HEK293T (cell line): Measurements from ENCODE around the gene ENDOD1.
A peak's percentile ranks its signal among the peaks of the same experiment; 100 is the strongest.

Experiments used
- CTCF ChIA-PET: fragments of 350-600 bp; formaldehyde crosslinking; extraction: SDS; loops from one replicate; lab custom pipeline; 2021; ENCODE audit warnings: antibody characterized with exemption, inconsistent platforms; lab: Yijun Ruan, JAX
- POLR2A ChIA-PET: fragments of 350-600 bp; formaldehyde crosslinking; extraction: SDS; loops from one replicate; lab custom pipeline; 2020; ENCODE audit warnings: antibody characterized with exemption, inconsistent platforms; lab: Yijun Ruan, JAX
- DNase-seq: peaks from one replicate; pipeline ENCODE4 v3.0.0; 2012; ENCODE audit warnings: mixed read lengths; ENCODE audit errors: extremely low spot score
- ARNT ChIP-seq: fragments of 450-650 bp; IDR thresholded peaks from 2 replicates; pipeline ENCODE4 v1.6.1; 2017; ENCODE audit warnings: mild to moderate bottlenecking
- BHLHE40 ChIP-seq: fragments of 450-650 bp; IDR thresholded peaks from 2 replicates; pipeline ENCODE4 v1.6.1; 2016; ENCODE audit warnings: mild to moderate bottlenecking, moderate library complexity, borderline replicate concordance
- CTBP1 ChIP-seq: fragments of 450-650 bp; IDR thresholded peaks from 2 replicates; pipeline ENCODE4 v1.6.1; 2016; ENCODE audit warnings: borderline replicate concordance
- ELF4 ChIP-seq: fragments of 450-650 bp; IDR thresholded peaks from 2 replicates; pipeline ENCODE4 v1.6.1; 2017; ENCODE audit warnings: antibody characterized with exemption
- FOXA1 ChIP-seq: fragments of 450-650 bp; IDR thresholded peaks from 2 replicates; pipeline ENCODE4 v1.6.1; 2016; ENCODE audit warnings: mild to moderate bottlenecking
- FOXK2 ChIP-seq: fragments of 450-650 bp; IDR thresholded peaks from 2 replicates; pipeline ENCODE4 v1.6.1; 2016; ENCODE audit warnings: mild to moderate bottlenecking
- FOXM1 ChIP-seq: fragments of 450-650 bp; IDR thresholded peaks from 2 replicates; pipeline ENCODE4 v1.6.1; 2017; ENCODE audit warnings: mild to moderate bottlenecking, borderline replicate concordance
- HDGF ChIP-seq: fragments of 450-650 bp; IDR thresholded peaks from 2 replicates; pipeline ENCODE4 v1.6.1; 2017; ENCODE audit warnings: antibody characterized with exemption, borderline replicate concordance
- L3MBTL2 ChIP-seq: fragments of 450-650 bp; conservative IDR thresholded peaks from 2 replicates; pipeline ENCODE4 v1.6.1; 2016; ENCODE audit warnings: mild to moderate bottlenecking
- LEF1 ChIP-seq: fragments of 450-650 bp; IDR thresholded peaks from 2 replicates; pipeline ENCODE4 v1.6.1; 2017; ENCODE audit warnings: mild to moderate bottlenecking, borderline replicate concordance
- NFRKB ChIP-seq: fragments of 450-650 bp; IDR thresholded peaks from 2 replicates; pipeline ENCODE4 v1.6.1; 2016; ENCODE audit warnings: mild to moderate bottlenecking, moderate library complexity
- PKNOX1 ChIP-seq: fragments of 450-650 bp; IDR thresholded peaks from 2 replicates; pipeline ENCODE4 v1.6.1; 2016
- SP1 ChIP-seq: fragments of 450-650 bp; IDR thresholded peaks from 2 replicates; pipeline ENCODE4 v1.6.1; 2017
- SUZ12 ChIP-seq: fragments of 450-650 bp; IDR thresholded peaks from 2 replicates; pipeline ENCODE4 v1.6.1; 2016; ENCODE audit warnings: mild to moderate bottlenecking
- TARDBP ChIP-seq: fragments of 450-650 bp; IDR thresholded peaks from 2 replicates; pipeline ENCODE4 v1.6.1; 2016
- ZNF384 ChIP-seq: fragments of 450-650 bp; IDR thresholded peaks from 2 replicates; pipeline ENCODE4 v1.6.1; 2016

Gene ENDOD1

GRCh38 chr11:95155385-95155784 is 65.7 kb downstream of the ENDOD1 start:
- CTCF ChIA-PET, result interaction anchor here (1.1 to 2.9 kb wide), 7 partner anchors 8 to 609 kb away, joined by 3 to 29 read pairs (median 4); partner anchors contain the start of gene SRSF8
- no peak for DNase-seq
- POLR2A ChIA-PET, result interaction anchor here (1.7 kb wide), 2 partner anchors 76 to 77 kb away, joined by 4 to 7 read pairs; partner anchors contain the start of gene SESN3
- no peak for TF ChIP-seq L3MBTL2
- TF ChIP-seq TARDBP, result no peak
- TF ChIP-seq ZNF384, result no peak
- TF ChIP-seq SP1, result no peak
- TF ChIP-seq ELF4, result no peak
- TF ChIP-seq LEF1, result no peak
- TF ChIP-seq CTBP1, result no peak
- TF ChIP-seq FOXK2, result no peak
- TF ChIP-seq FOXA1, result no peak
- TF ChIP-seq PKNOX1, result no peak
- no peak for TF ChIP-seq ARNT
- TF ChIP-seq HDGF, result no peak
- TF ChIP-seq BHLHE40, result no peak
- no peak for TF ChIP-seq SUZ12

DNA sequence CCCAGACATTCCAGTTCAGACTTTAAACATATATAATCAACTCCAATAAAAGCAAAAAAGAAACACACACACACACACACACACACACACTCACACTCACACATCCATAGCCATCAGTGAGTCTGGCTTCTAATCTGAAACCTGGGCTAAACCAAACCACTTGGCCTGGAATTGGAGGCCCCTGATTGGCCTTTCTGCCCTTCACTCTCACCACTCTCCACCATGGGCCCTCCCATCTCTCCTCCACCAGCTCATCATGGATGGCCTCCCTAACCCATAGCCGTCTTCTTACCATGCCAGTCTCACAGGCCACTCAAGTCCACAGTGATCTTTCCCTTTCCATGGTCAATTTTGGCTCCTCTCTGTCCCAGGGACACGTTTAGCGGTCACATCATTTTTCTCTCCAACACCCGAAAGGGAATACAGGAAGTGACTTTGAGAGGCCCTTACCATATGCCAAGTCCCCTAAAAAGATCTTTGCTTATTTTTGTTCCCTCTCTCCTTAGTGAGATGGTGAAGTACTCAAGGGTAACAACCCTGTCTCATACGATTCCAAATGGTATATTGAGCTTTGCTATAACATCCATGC is 66.6 kb downstream of the ENDOD1 start:
- TF ChIP-seq FOXM1 (no peak), ARNT (no peak), L3MBTL2 (no peak), SUZ12 (no peak), PKNOX1 (peak; percentile 94), TARDBP (no peak)
- ChIA-PET CTCF (interaction anchor here (1.1 to 1.5 kb wide), 3 partner anchors 550 to 608 kb away, joined by 3 to 5 read pairs (median 5); no protein-coding TSS in a partner anchor), POLR2A (interaction anchor here (1.7 kb wide), 1 partner anchor 75 kb away, joined by 4 read pairs; the partner anchor contains the start of gene SESN3)
- no peak for DNase-seq

DNA sequence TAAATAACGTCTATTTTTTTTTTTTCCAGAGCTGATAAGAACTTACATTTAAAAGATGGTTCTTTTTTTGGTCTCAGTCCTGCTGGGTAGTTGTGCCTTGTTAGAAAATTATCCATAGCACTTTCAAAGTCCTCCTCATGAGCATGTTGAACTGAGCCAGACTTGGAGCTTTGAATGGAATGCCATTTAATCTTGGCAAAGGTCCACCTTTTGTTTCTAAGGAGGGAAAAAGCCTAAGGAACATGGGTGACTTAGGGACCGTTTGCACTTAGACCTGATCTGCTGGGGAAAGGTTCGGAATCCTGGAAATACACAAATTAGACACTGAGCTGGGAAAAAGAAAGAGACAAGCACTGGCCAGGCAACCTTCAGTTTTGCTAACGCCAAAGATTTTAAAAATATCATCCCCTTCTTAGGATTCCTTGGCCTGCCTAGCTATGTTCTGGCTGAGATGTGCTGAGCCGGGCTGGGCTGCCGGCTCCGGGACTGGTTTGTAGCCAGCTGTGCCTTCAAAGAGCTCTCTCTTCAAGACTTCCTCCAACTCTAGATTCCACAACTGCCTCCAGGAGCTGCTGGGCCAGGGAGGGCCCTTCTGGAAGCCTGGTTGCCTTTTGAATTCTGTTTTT is 67.4 kb downstream of the ENDOD1 start:
- POLR2A ChIA-PET, result interaction anchor here (1.0 to 1.7 kb wide), 2 partner anchors 74 to 76 kb away, joined by 3 to 4 read pairs; partner anchors contain the start of gene SESN3
- no peak for DNase-seq
- TF ChIP-seq SP1, result no peak
- TF ChIP-seq CTBP1, result no peak
- TF ChIP-seq HDGF, result no peak
- CTCF ChIA-PET, result interaction anchor here (1.2 kb wide), 2 partner anchors 90 to 549 kb away, joined by 3 to 5 read pairs; partner anchors contain the start of gene SRSF8

DNA sequence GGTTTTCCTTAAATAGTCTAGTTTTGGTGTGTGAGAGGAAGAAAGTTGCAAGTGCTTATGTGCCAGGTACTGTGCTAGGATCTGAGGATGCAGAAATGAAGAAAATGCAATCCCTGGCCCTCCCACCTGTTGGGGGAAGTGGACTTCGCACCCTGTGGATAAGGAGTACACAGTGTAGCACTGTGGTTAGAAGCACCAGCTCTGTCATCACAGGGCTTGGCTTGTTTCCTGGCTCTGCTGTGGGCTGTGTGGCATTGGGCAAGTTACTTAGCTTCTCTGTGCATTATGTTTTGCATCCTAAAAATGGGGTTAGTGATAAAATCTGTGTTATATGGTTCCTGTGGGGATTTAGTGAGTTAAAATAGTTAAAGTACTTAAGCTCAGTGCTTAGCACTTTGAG is 68.2 kb downstream of the ENDOD1 start:
- TF ChIP-seq FOXK2 (no peak), ELF4 (no peak), LEF1 (no peak), SUZ12 (no peak), ARNT (no peak)
- POLR2A ChIA-PET, result interaction anchor here (1.0 kb wide), 1 partner anchor 75 kb away, joined by 3 read pairs; no protein-coding TSS in a partner anchor
- DNase-seq, result no peak
- CTCF ChIA-PET, result interaction anchor here (0.9 to 1.2 kb wide), 2 partner anchors 72 to 91 kb away, joined by 3 read pairs; partner anchors contain the start of gene SRSF8

DNA sequence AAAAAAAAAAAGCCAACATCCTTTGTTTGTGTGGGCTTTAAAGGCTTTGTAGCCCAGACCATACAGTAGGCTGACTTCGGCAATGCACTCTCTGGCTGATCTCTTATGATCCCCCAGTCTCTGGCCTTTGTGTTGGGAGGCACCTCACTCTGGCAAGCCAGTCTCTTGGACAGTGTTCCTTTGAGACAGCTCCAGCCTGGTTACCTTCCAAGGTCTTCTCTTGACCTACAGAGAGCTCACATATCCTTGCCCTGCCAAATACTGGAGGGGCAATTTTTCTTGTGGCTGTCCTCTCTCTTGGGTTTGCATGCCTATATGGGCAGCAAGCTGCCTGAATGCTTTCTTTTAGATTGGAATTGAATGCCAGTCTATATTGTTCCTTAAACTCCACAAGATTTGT is 71.6 kb downstream of the ENDOD1 start:
- TF ChIP-seq FOXK2 (no peak), NFRKB (no peak)
- DNase-seq, result no peak
- POLR2A ChIA-PET, result no interaction called here
- CTCF ChIA-PET, result no interaction called here

GRCh38 chr11:95163106-95163505 is 73.5 kb downstream of the ENDOD1 start:
- TF ChIP-seq CTBP1, result no peak
- TF ChIP-seq LEF1, result no peak
- no peak for TF ChIP-seq ARNT
- no peak for TF ChIP-seq SP1
- TF ChIP-seq ELF4, result no peak
- TF ChIP-seq FOXM1, result no peak
- TF ChIP-seq FOXA1, result no peak
- no peak for TF ChIP-seq L3MBTL2
- TF ChIP-seq HDGF, result no peak
- no peak for TF ChIP-seq NFRKB
- TF ChIP-seq BHLHE40, result no peak
- TF ChIP-seq SUZ12, result no peak
- TF ChIP-seq TARDBP, result no peak
- TF ChIP-seq ZNF384, result no peak
- no peak for TF ChIP-seq FOXK2
- TF ChIP-seq PKNOX1, result no peak
- DNase-seq, result no peak
- CTCF ChIA-PET, result interaction anchor here (0.6 to 1.3 kb wide), 2 partner anchors 8 to 33 kb away, joined by 3 to 4 read pairs; no protein-coding TSS in a partner anchor
- POLR2A ChIA-PET, result no interaction called here

- DNase-seq, result no peak
- TF ChIP-seq CTBP1 (no peak), FOXK2 (no peak), SUZ12 (no peak), FOXA1 (no peak), NFRKB (no peak), L3MBTL2 (no peak), FOXM1 (no peak), LEF1 (no peak), ARNT (no peak)
- POLR2A ChIA-PET, result no interaction called here
- CTCF ChIA-PET, result no interaction called here
These were observed 76.0 kb downstream of the ENDOD1 start for GRCh38 chr11:95165638-95166037.
